Measurements from ENCODE around the gene TGFBR3L. TPM values are rescaled to one million over a fixed set of nuclear protein-coding genes. Genes with fewer than 3 reads are reported as not detected.

The TGFBR3L gene
- total and polyA plus RNA-seq, 2 of the 8 experiments (the other 6 are each of a cell fraction or from before 2014, with no cell fraction given) = 3.1 to 3.7 TPM

GRCh38 chr19:7928334-7928706 lies 13.7 kb downstream of the TGFBR3L start (continued):
- TF ChIP-seq POLR2AphosphoS5 (IDR thresholded peaks at IDR 0.05; ENCODE audit: low read depth, low read length) (no peak), CTBP2 (IDR thresholded peaks at IDR 0.05; ENCODE audit: borderline replicate concordance, insufficient read depth, insufficient read length, low read length) (no peak), EGR1 (IDR thresholded peaks at IDR 0.05; ENCODE audit: borderline replicate concordance, low read depth, low read length) (no peak), MAFK (IDR thresholded peaks at IDR 0.05; ENCODE audit: low read depth, low read length) (no peak), EP300 (IDR thresholded peaks at IDR 0.05; ENCODE audit: borderline replicate concordance in 1 of 2, low read depth in 2 of 2, low read length in 2 of 2) (no peak)

All from H1 (cell line).